ENCODE data around the gene ZW10. TPM values are rescaled to one million over a fixed set of nuclear protein-coding genes. Genes with fewer than 3 reads are reported as not detected.
"Not testable (repeated sequence)": the region's sequence is repeated elsewhere in the genome, so short reads cannot be mapped to it uniquely, and the experiment has no call there.

ZW10 gene
- polyA plus RNA-seq, 10 donors = 13.1 to 19.0 (median 15.9) TPM

DNA sequence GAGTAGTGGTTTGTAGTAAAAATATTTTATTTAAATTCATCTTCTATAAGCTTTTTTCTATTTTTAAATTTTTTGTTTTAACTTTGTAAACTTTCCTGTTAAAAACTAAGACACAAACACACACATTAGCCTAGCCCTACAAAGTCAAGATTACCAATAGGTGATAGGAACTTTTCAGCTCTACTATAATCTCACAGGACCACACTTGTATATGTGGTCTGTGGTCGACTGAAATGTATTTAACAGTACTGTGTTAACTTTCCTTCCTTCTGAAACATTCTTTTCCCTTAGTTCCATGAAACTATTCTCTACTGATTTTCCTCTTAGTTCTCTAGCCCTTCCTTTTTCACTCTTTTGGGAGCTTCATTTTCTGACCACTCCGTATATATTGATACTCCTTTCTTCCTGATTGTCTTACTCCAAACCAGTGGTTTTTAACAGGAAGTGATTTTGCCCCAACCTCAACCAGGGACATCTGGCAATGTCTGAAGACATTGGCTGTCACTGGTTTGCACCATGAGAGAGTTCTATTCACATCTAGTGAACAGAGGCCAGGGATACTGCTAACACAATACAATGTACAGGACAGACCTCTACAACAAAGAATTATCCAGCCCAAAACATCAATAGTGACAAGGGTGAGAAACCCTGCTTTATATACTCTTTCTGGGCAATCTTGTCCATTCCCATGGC, 8.8 kb downstream of the ZW10 start:
- no peak for DNase-seq

DNA sequence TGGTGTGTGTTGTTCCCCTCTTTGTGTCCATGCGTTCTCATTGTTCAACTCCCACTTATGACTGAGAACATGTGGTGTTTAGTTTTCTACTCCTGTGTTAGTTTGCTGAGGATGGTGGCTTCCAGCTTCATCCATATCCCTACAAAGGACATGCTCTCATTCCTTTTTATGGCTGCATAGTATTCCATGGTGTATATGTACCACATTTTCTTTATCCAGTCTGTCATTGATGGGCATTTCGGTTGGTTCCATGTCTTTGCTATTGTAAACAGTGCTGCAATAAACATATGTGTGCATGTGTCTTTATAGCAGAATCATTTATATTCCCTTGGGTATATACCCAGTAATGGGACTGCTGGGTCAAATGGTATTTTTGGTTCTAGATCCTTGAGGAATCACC, 10.5 kb downstream of the ZW10 start:
- DNase-seq = not testable (repeated sequence)

DNA sequence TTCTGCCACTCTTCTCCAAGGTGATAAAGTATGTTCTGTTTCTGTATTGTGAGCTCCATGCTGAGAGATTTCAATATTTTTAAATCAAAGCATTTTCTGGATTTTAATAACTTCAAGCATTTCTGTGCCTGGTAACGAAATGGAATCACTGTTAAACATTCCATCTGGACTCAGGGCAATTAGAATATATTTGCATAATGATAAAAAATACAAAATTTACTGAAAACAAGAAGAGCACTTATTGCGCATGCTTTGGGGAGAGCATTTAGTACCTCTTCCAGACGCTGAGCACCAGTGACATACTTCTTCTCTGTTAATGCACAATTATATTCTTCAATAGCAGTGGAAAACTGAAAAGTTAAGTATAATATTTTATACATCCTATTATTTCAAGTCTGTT, 13.3 kb downstream of the ZW10 start:
- no peak for DNase-seq

DNA sequence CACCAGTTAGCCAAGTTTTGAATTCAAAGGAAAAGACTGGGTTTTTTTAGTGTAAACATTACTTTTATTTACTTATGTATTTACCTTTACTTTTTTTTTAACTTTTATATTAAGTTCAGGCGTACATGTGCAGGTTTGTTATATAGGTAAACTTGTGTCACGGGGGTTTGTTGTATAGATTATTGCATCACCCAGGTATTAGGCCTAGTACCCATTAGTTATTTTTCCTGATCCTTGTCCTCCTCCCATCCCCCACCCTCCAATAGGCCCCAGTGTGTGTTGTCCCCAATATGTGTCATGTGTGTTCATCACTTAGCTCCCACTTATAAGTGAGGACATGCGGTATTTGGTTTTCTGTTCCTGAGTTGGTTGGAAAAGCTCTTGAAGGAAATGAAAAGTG, 20.6 kb downstream of the ZW10 start:
- DNase-seq = no peak

DNA sequence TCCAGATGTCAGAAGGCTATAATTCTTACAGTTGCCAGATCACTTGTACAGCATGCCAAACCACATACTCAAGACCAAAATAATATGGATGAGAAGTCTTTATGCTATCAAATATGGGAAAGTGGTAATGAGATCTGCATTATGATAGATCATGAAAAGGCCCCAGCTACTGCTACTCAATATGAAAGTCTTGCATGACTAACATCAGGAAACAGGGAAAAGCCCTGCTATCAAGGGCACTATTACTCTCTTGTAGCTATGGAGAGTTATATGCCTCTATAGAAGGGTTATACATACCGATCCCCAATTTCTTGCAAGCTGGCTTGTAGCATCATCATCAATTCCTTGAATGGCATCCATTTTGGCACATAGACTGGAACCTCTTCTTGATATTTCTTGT, 37.2 kb downstream of the ZW10 start:
- no peak for DNase-seq

DNA sequence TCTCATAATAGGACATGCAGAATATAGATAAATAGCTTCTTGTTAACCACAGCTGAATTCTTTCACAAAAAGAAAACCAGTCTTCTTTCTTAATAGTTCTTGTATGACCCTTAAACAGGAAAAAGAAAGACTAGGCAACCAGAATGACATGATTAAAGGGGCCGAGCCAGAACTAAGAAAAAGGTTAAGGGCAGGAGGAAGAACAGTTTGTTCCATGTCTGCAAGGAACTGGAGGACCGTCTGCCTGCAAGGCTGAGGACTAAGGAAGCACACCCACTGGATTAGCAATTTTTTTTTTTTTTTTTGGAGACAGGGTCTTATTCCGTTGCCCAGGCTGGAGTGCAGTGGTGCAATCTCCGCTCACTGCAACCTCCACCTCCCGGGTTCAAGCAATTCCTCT, 41.4 kb downstream of the ZW10 start:
- DNase-seq = no peak

DNA sequence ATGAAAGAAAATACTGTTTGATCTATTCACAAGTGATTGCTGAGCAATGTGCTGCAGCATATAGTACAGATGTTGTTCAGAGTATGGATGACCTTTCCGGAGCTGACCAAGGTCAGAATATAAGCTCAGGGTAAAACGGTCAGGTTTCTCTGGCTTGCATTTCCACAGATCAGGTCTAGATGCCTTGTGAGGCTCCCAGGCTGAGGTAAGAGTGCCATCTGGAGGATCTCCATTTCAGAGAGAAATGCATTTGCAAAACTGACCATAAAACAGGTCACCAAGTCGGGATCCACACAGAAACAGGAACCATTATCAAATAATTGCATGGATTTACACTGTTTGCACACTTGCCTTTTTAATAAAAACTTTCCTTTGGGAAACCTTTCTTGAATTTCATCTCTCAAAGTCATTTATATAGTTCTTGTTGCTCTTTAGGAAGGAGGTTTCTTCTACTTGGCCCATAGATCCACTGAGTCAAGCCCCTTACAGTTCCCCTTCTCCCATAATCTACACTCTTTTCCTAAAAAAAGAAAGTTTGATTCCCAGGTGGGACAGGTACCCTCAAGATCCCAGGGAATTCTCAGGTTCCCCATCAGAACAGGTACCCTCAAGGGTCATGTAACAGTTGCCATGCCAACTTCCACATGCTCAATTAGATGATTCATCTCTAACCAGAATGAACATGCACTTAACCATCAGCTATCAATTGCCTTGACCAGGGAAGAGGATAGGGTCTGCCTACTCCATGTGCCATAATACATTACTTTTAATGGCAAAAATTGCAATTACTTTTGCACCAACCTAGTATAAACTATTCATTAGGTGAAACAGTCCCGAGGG, 42.4 kb downstream of the ZW10 start:
- DNase-seq = peak; percentile 33 to 66 (median 52)

DNA sequence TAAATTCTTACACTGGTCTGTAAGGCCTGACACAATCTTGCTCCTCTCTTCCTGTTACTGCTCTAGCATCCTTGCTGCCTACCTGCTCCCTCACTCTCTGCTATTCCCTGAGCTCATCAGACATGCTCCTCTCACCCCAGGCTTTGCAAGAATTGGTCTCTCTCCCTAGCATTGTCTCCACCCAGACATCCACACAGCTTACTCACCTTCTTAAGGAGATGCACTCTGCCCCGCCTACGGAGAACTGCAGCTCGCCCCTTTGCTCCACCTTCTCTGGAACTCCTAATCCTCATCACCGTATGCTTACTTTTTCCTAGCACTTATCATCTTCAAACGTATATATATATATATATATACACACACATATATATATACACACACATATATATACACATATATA, 44.0 kb downstream of the ZW10 start:
- no peak for DNase-seq

DNA sequence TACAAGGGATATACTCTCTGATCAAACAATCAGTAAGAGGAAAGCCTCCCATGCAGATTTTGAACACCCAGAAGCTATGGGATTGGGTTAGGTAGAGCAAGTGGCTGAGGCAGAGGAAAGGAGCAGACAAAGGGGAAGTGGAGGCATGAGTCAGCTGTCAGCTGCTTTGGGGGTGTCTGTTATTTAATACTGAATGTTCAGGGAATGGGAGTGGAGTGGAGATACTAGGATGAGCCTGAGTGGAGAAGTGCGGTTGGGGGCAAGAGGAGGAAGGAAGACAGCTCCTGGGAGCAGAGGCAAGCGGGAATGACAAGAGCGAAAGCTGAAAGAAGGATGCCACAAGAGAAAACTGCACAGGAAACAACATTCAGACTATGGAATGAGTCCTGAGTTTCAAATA, 44.7 kb downstream of the ZW10 start:
- DNase-seq = no peak

DNA sequence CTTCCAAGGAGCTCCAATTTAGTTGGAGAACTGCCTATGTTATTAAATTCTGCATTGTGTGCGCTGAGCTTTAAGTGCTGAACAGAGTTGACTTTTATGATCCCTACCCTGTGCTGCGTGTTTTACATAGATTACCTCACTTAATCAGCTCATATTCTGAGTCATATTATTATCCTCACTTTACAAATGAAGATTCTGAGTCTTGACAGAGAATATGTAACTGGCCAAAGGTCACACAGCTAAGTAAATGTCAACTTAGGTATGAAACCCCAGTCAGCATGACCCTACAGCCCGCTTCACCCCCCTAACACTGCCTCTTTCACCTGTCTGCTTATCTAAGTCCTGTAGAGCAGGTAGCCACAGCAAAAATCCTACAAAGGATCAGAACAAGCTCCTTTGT, 47.6 kb downstream of the ZW10 start:
- DNase-seq = no peak

DNA sequence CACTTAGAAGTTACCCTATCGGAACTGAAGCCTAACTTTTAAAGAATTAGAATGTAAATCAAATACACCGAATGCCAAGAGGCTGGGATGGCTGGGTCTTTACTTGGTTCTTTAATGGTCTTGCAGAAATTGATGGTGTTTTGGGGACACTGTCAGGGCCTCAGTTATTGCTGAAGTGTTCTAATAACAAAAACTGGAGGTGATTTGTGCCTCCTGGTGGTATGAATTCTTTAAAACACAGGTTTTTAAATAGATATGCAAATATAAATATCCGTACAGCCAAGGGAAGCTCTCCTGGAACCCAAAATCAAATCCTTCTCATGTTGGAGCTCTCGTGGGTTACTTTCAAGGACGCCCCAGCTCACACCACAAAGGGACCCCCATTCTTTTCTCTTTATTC, 48.1 kb downstream of the ZW10 start:
- DNase-seq = no peak

DNA sequence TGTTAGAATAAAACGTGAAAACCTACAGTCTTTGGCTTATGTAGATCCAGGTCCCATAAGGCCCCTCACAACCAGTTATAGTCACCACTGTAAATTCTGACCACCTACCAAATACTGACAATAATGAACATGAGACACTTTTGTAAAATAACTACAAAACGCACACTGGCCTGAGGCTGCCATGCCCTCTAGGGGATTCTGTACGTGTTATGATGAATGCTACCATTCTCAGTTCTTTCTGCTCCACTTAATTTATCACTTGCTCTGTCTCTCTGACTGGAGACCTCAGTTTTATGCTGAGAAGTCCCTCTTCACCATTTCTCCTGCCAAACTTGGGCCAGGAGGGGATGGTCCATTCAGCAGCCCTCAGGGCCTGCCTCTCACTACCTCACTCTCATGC, 48.7 kb downstream of the ZW10 start:
- DNase-seq = no peak

DNA sequence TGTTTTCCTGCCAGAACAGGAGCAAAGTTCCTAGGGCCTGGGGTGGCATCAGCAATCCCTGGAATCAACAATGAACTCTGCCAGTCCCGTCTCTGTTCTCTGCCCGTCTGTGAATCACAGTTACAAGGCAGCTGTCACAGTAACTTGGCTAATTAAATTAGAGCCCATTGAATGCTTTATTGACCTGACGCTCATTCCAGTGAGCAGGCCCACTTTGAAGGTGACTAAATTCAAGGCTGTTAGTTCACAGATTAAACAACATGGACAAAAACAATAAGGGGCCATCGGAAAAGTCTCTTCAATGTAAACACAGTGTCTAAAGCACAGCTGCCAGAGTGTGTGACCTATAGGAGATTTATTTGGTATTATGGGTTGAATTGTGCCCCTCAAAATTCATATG, 49.7 kb downstream of the ZW10 start:
- DNase-seq = no peak

DNA sequence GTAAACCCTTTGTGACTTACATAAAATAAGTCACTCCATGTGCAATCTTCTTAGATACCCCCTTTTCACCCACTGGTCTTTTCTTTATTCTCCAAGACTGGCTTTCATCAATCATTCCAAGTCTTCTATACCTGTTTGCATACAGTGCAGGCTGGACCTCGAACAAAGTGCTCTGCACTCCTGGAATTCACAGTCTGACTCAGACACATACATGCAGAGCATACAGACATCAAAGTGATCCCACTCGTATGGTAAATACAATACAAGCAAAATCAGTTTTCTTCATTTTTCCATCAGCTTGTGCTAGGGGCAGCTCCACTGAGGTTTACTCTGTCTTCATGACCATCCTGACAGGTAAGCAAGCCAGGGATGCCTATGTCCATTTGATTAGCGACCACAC, 50.6 kb downstream of the ZW10 start:
- no peak for DNase-seq

DNA sequence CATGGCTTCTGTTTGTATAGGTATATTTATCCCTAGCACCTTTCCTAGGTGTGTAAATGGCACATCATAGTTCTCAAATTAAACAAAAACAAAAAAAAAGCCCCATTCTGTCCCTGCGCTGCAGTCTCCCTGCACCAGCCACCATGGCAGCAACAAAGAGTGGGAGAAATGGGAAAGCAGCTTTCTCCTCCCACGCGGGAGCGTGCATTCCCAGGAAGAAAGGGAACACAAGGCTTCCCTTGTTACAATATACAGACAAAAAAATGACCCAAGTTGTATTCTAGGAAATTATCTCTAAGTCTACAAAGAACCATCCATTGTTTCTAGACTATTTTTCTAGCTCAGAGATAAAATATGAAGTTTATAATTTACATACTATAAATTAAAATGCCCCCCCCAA, 51.3 kb downstream of the ZW10 start:
- no peak for DNase-seq

DNA sequence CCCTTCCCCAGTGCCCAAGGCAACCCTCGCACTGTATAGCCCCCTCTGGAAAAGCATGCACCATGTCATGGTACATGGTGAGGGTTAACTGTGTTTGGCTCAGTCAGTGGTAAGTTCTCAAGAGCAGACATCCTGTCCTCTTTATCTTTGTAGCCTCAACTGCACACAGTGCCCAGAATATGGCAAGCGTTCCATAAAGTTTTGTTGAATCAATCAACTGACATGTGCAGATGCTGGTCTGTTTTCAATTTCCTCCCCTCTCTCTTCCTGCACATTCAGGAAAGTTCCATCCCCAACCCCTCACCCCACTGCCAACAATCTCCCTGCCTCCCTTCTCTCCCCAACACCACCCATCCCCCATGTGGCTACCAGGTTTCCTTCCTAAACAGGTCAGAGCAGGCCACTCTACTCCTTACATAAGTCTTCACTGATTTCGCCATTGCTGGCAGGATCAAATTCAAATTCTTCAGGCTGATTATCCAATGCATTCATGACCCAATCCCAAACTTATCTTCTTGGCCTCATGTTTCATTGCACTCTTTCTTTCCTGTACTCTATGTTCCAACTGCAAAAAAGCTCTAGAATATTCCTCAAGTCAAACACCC, 51.9 kb downstream of the ZW10 start:
- DNase-seq = no peak

DNA sequence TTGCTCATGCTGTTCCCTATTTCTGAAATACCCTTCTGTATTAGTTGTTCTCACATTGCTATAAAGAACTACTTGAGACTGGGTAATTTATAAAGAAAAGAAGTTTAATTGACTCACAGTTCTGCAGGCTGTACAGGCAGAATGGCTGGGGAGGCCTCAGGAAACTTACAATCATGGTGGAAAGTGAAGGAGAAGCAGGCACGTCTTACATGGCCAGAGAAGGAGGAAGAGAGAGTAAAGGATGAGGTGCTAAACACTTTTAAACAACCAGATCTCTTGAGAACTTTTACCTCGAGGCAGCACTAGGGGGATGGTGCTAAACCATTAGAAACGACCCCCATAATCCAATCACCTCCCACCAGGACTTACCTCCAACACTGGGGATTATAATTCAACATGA, 53.0 kb downstream of the ZW10 start:
- DNase-seq = not testable (repeated sequence)

DNA sequence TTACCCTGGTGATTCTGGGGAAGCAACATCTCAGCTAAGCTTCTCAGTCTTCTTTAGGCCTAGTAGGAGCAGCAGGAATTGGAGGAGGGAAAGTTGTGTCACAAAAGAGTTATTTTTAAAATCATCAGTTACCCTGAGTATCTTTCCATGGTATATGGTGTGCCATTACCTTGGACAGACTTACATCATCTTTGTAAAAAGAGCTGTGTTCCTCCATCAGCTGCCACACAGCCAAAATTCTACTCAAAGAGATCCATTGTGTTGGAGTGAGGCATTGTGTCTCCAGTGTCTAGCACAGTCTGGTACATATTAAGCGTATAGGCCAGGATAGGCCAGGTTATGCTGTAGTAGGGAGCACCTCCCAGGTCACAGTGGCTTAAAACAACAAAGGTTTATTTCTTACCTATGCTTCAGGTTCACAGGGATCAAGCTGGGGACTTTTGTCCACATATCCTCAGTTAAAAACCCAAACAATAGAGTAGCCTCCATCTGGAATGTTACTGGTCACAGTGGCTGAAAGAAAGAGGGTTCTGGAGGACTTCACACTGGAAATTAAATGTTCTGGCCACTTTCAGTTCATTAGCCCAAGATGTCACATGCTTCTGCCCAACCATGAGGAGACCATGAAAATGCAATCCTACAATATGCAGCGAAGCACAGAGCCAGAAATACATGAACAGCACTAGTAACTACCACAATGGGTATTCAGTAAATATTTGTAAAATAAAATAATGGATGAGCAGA, 57.4 kb downstream of the ZW10 start:
- no peak for DNase-seq

DNA sequence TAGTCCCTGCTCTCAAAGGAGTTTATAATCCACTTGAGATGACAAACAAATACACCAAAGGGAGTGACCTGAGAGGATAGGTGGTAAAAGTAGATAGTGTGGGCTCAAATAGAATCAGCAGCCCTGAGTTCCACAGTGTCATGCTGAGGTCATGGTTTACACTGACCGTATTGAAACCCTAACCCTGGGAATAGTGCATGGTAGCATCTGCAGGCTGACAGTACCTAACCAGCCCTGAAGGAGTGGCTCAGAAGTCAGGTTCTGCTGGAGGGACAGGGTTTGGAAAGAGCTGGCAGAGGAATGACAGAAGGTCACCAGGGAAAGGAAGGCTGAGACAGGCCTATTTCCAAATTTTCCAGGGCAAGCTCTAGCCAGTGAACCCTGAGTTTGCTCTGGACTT, 58.2 kb downstream of the ZW10 start:
- no peak for DNase-seq

DNA sequence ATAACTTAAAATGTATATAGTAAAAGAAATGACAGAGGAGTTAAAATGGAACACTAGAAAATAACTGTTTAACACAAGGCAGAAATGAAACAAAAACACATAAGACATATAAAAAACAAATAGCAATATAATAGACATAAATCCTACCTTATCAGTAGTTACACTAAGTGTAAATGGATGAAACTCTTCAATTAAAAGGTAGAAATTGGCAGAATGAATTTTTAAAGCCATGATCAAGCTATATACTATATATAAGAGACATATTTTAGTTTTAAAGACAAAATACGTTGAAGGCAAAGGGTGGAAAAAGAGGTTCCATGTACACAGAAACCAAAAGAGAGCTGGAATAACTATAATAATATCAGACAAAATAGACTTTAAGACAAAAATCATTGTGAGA, 62.5 kb downstream of the ZW10 start:
- no peak for DNase-seq

DNA sequence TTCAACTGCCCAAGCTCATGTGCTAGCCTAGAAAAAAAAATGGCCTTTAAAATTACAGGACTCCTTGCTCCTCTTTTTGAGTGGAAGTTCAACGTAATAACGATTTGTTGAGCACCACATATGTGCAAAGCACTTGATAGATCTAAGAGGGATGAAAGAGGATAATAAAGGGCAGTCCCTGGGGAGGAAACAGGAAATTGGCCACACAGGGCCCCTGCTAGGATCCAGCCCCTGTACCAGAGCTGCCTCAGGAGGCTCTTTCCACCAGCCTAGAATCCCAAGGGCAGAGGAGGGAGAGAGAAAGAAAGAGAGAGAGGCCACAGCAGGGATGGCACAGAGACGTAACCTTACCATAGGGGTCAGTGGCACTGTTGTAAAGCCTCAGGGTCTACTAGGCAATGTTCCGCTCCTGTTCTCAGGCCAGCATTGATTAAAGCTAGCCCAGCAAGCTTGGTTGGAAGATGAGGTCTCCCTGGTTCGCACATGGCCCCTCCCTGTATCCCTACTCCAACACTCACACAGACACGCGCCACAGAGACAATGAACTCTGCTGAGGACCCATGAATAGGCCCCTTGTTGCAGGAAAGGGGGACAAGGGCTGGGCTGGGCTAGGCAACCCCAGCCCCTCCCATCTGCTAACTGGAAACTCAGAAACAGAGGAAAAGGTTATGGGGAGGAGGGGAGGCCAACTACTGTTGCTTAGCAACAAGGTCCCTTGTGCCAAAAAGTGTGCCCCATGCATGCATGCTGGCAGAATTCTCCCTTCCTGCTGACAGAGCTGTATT, 67.4 kb downstream of the ZW10 start, which contains the start of gene TMPRSS5:
TMPRSS5 (minus strand) TSS at position 438 of the 785 bp plus-strand sequence; CDS start at position 354, 84 bp downstream.
- no peak for DNase-seq

All from muscle of back (tissue), 11 donors.